GM12873 (cell line): ENCODE results near the gene NACAD.

ENCODE experiments used
- CTCF ChIP-seq: IDR thresholded peaks from 2 replicates; pipeline ENCODE4 v1.5.1; 2012; ENCODE audit warnings: low read depth, mild to moderate bottlenecking, moderate library complexity, low read length, control low read depth; ENCODE audit not compliant: insufficient read depth; ENCODE audit errors: missing control alignments

The NACAD gene

GRCh38 chr7:45074528-45075354 is 14.0 kb downstream of the NACAD start:
- TF ChIP-seq CTCF: no peak

GRCh38 chr7:45073786-45074527 is 14.8 kb downstream of the NACAD start:
- no peak for TF ChIP-seq CTCF

DNA sequence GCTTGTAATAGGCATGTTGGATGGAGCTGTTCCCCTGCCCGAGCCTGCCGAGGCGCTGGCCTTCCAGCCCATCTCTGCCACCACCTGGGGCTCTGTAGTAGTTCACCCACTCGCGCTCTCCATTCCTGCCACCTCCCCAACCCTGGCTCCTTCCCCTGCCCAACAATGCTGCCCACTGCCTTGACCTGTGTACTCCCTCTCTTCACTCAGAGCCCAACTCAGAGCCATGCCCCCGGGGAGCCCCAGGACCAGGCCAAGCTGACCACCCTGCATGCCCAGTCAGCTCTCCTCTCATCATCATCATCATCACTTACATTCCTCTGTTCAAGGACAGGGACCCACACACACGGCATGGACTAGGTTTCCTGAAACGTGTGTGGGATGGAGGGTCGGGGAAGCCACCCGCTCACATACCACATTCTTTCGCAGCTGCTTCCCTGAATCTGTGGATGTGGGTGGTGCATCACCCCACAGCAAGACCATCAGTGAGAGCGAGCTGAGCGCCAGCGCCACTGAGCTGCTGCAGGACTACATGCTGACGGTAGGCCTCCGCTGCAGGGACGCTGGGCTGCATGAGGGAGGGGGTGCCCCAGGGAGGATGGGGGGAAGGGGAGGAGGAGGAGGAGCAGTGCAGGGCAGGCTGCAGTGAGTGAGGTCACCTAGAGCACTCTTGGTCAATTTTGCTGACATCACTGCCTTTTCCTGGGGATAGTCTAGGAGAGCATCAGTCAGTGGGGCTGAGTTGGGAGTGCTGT is 15.6 kb downstream of the NACAD start:
- no peak for TF ChIP-seq CTCF

- TF ChIP-seq CTCF: no peak
Observed at GRCh38 chr7:45072131-45073030, 16.4 kb downstream of the NACAD start.

GRCh38 chr7:45071528-45071927 is 17.2 kb downstream of the NACAD start:
- TF ChIP-seq CTCF: no peak

GRCh38 chr7:45070254-45070642 is 18.5 kb downstream of the NACAD start:
- TF ChIP-seq CTCF: no peak
